ENCODE measurements around the gene APH1B.

DNA sequence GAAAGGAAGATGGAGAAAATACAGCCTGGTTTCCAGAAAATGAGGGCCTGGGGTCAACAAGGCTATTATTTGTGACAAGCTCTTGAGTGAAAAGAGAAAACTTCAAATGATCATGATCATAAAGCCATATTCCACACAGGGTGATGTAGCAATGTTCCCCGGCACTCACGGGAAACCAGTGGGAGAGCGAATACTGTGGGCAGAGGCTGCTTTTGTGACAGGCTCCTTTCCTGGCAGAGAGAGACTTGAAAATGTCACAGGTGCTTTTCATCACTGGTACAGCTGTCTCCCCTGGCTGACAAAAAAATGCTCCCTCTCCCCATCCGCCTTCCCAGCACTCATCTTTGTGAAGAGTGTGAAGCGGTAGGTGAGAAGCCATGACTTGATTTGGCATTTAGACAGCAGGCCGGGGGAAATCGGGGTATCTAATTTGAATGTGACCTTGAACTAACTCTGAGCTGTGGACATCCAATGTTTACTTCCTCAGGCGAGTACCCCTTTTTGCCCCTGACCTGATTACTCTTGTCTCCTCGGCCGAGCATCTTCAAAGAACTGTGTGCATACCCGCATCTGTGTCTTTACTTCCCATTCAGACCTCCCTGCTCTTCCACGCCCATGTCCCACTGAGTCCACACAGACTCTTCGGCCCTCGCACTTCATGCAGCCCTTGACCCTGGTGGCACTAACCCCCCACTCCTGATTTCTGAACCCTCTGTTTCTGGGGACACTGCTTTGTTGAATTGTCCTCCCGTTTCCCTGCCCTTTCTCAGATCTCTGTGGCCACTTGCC lies 81.0 kb downstream of the APH1B start:
- no peak for TF ChIP-seq TARDBP (IDR thresholded peaks at IDR 0.05)
- no peak for TF ChIP-seq SUZ12 (IDR thresholded peaks at IDR 0.05)
- TF ChIP-seq FOXA1 (IDR thresholded peaks at IDR 0.05): no peak
- TF ChIP-seq SP1 (IDR thresholded peaks at IDR 0.05): no peak
- no peak for TF ChIP-seq L3MBTL2 (conservative IDR thresholded peaks at IDR 0.05)
- TF ChIP-seq BHLHE40 (IDR thresholded peaks at IDR 0.05; ENCODE audit: borderline replicate concordance): no peak
- TF ChIP-seq FOXM1 (IDR thresholded peaks at IDR 0.05; ENCODE audit: borderline replicate concordance): no peak
- TF ChIP-seq NFRKB (IDR thresholded peaks at IDR 0.05): no peak
- TF ChIP-seq LEF1 (IDR thresholded peaks at IDR 0.05; ENCODE audit: borderline replicate concordance): no peak
- TF ChIP-seq FOXK2 (IDR thresholded peaks at IDR 0.05): no peak
- TF ChIP-seq ELF4 (IDR thresholded peaks at IDR 0.05): no peak
- TF ChIP-seq PKNOX1 (IDR thresholded peaks at IDR 0.05): no peak

Measured in HEK293T (cell line).